ENCODE measurements around the gene KRT73. TPM values are rescaled to one million over a fixed set of nuclear protein-coding genes. Genes with fewer than 3 reads are reported as not detected.
A peak's percentile ranks its signal among the peaks of the same experiment; 100 is the strongest.

Gene KRT73
- total and polyA plus RNA-seq, 8 donors = not detected

GRCh38 chr12:52657250-52657902 lies 39.0 kb upstream of the KRT73 start:
- WGBS, 5 donors = 75 to 92% (median 81%) methylated on average over 6 of the region's 6 CpGs
- no peaks in the 10 kb centered on the region for H3K4me1 ChIP-seq

GRCh38 chr12:52656616-52657015 lies 38.3 kb upstream of the KRT73 start:
- H3K4me3 ChIP-seq = no peak overlapping the region
- DNase-seq = no peak
- intact Hi-C loops (cut with DNase I; ENCODE audit: low total_unique reads) = no loop called here
- no peaks in the 10 kb centered on the region for H3K36me3 ChIP-seq
- H3K9me3 ChIP-seq = peaks cover 0 to 5% (median 0%) of the 10 kb centered on the region in 4 donors
- no peak overlapping the region for H3K27ac ChIP-seq
- 73 to 87% (median 85%) methylated on average over 4 of the region's 4 CpGs for WGBS, 5 donors
- no peaks in the 10 kb centered on the region for H3K4me1 ChIP-seq
- peaks cover 0 to 33% (median 9%) of the 10 kb centered on the region in 3 donors for H3K27me3 ChIP-seq
- TF ChIP-seq EP300 (IDR thresholded peaks at IDR 0.05) = no peak
- TF ChIP-seq POLR2AphosphoS5 (IDR thresholded peaks at IDR 0.05) = no peak
- TF ChIP-seq CTCF (IDR thresholded peaks at IDR 0.05) = no peak
- no peak for TF ChIP-seq POLR2A (IDR thresholded peaks at IDR 0.05)

More at GRCh38 chr12:52657250-52657902, 39.0 kb upstream of the KRT73 start:
- Histone ChIP-seq H3K4me3 (no peak overlapping the region), H3K27ac (no peak overlapping the region), H3K27me3 (peaks cover 0 to 38% (median 9%) of the 10 kb centered on the region in 3 donors), H3K36me3 (no peaks in the 10 kb centered on the region), H3K9me3 (peaks cover 0 to 1% (median 0%) of the 10 kb centered on the region in 4 donors)
- TF ChIP-seq CTCF (IDR thresholded peaks at IDR 0.05) (no peak), EP300 (IDR thresholded peaks at IDR 0.05) (no peak), POLR2A (IDR thresholded peaks at IDR 0.05) (no peak), POLR2AphosphoS5 (IDR thresholded peaks at IDR 0.05) (no peak)
- intact Hi-C loops (cut with DNase I; ENCODE audit: low total_unique reads) = no loop called here
- no peak for DNase-seq

- no peak overlapping the region for H3K4me3 ChIP-seq
- TF ChIP-seq CTCF (IDR thresholded peaks at IDR 0.05) (no peak), POLR2AphosphoS5 (IDR thresholded peaks at IDR 0.05) (no peak), EP300 (IDR thresholded peaks at IDR 0.05) (no peak), POLR2A (IDR thresholded peaks at IDR 0.05) (no peak)
- no peak overlapping the region for H3K27ac ChIP-seq
- WGBS, 5 donors = 38 to 46% (median 39%) methylated on average over 8 of the region's 8 CpGs
- intact Hi-C loops (cut with DNase I; ENCODE audit: low total_unique reads) = no loop called here
- H3K36me3 ChIP-seq = no peaks in the 10 kb centered on the region
- peaks cover 0 to 33% (median 9%) of the 10 kb centered on the region in 3 donors for H3K27me3 ChIP-seq
- H3K4me1 ChIP-seq = no peaks in the 10 kb centered on the region
- peaks cover 0 to 5% (median 0%) of the 10 kb centered on the region in 4 donors for H3K9me3 ChIP-seq
- peak; percentile 38 to 39 for DNase-seq
These were observed 37.4 kb upstream of the KRT73 start for GRCh38 chr12:52655720-52656124.

GRCh38 chr12:52655251-52655650 lies 36.9 kb upstream of the KRT73 start:
- Histone ChIP-seq H3K27ac (no peak overlapping the region), H3K4me3 (no peak overlapping the region), H3K27me3 (peaks cover 0 to 33% (median 9%) of the 10 kb centered on the region in 3 donors), H3K4me1 (peaks cover 0 to 4% (median 0%) of the 10 kb centered on the region in 4 donors), H3K36me3 (no peaks in the 10 kb centered on the region), H3K9me3 (peaks cover 0 to 5% (median 0%) of the 10 kb centered on the region in 4 donors)
- 47 to 60% (median 49%) methylated on average over 6 of the region's 6 CpGs for WGBS, 5 donors
- DNase-seq = no peak
- intact Hi-C loops (cut with DNase I; ENCODE audit: low total_unique reads) = no loop called here
- no peak for TF ChIP-seq POLR2AphosphoS5 (IDR thresholded peaks at IDR 0.05)
- no peak for TF ChIP-seq POLR2A (IDR thresholded peaks at IDR 0.05)

GRCh38 chr12:52651726-52652261 lies 33.4 kb upstream of the KRT73 start, which contains the start of gene KRT2:
Gene KRT2, minus strand, starts transcription at chr12:52652211. Its CDS starts 69 bp downstream, at chr12:52652142.
- H3K27me3 ChIP-seq = peaks cover 0 to 16% (median 3%) of the 10 kb centered on the region in 3 donors
- peaks cover 0 to 6% (median 0%) of the 10 kb centered on the region in 4 donors for H3K4me1 ChIP-seq
- H3K9me3 ChIP-seq = peaks cover 0 to 5% (median 0%) of the 10 kb centered on the region in 4 donors
- no peak within 1 kb of the TSS for H3K27ac ChIP-seq
- no peak within 1 kb of the TSS for H3K4me3 ChIP-seq
- TF ChIP-seq POLR2A (IDR thresholded peaks at IDR 0.05) (no peak), POLR2AphosphoS5 (IDR thresholded peaks at IDR 0.05) (no peak), EP300 (IDR thresholded peaks at IDR 0.05) (no peak), CTCF (IDR thresholded peaks at IDR 0.05) (no peak)
- no peak for DNase-seq
- intact Hi-C loops (cut with DNase I; ENCODE audit: low total_unique reads) = no loop called here
- WGBS, 5 donors = 93 to 99% (median 96%) methylated on average over 11 to 16 of the region's 16 CpGs
- H3K36me3 ChIP-seq = no peaks in the 10 kb centered on the region
